H1 (cell line): Measurements from ENCODE around the gene SERPINA10. TPM values are rescaled to one million over a fixed set of nuclear protein-coding genes. Genes with fewer than 3 reads are reported as not detected.

Experiments
- CTCF ChIA-PET: fragments of 300-600 bp; sonication (Branson Sonifier 250); formaldehyde crosslinking; loops from one replicate; lab custom pipeline; 2021; ENCODE audit not compliant: partially characterized antibody; lab: Charles Lee
- POLR2A ChIA-PET: fragments of 300-600 bp; sonication (Branson Sonifier 250); formaldehyde crosslinking; loops from one replicate; lab custom pipeline; 2021; ENCODE audit warnings: inconsistent platforms; ENCODE audit not compliant: partially characterized antibody; lab: Charles Lee
- DNase-seq, 2 experiments: peaks; one replicate each; pipeline versions ENCODE4 v3.0.0 to v3.0.0-alpha.2; 2010 to 2022; ENCODE audit warnings: low spot score in 2 of 2, low read depth in 1 of 2, mixed read lengths in 1 of 2
- FAIRE-seq: peaks from 2 replicates; lab custom pipeline; 2011; peaks lifted over from hg19 to GRCh38; lab: Jason Lieb, UNC
- H2AFZ ChIP-seq: 2 replicates; pipeline ENCODE4 v1.8.1; 2012; ENCODE audit warnings: low read length, inconsistent platforms
- H2AK5ac ChIP-seq: 2 replicates; pipeline ENCODE4 v1.6.1; 2013; ENCODE audit warnings: low read depth, low read length
- H2BK120ac ChIP-seq: replicated peaks from 2 replicates; pipeline ENCODE3; 2013; ENCODE audit warnings: low read depth, low read length, inconsistent platforms
- H2BK12ac ChIP-seq: 2 replicates; pipeline ENCODE4 v1.6.1; 2013; ENCODE audit warnings: low read depth, low read length
- H2BK15ac ChIP-seq: 2 replicates; pipeline ENCODE4 v1.6.1; 2013; ENCODE audit warnings: low read length
- H2BK20ac ChIP-seq: 2 replicates; pipeline ENCODE4 v1.6.1; 2013; ENCODE audit warnings: low read length
- H2BK5ac ChIP-seq: 2 replicates; pipeline ENCODE4 v1.6.1; 2013; ENCODE audit warnings: low read depth, low read length
- H3K14ac ChIP-seq: 2 replicates; pipeline ENCODE4 v1.6.1; 2013; ENCODE audit warnings: inconsistent platforms; ENCODE audit not compliant: insufficient read length
- H3K18ac ChIP-seq: 2 replicates; pipeline ENCODE4 v1.6.1; 2013; ENCODE audit warnings: low read length; ENCODE audit errors: extremely low read depth
- H3K23ac ChIP-seq: 2 replicates; pipeline ENCODE4 v1.6.1; 2013; ENCODE audit warnings: inconsistent platforms; ENCODE audit not compliant: insufficient read length
- H3K23me2 ChIP-seq: 2 replicates; pipeline ENCODE4 v1.6.1; 2013; ENCODE audit warnings: low read depth, low read length
- H3K27ac ChIP-seq: 2 replicates; pipeline ENCODE4 v1.6.1; 2011; ENCODE audit warnings: low read depth, low read length, inconsistent platforms
- H3K27me3 ChIP-seq, 4 experiments: replicated peaks in 1 of 4; 1 replicate in 1 of 4; 2 replicates in 3 of 4; pipeline versions ENCODE4 v1.6.1 to v1.8.1; 2011 to 2013; ENCODE audit warnings: low read length in 3 of 4, mild to moderate bottlenecking in 3 of 4, inconsistent platforms in 2 of 4, mixed read lengths in 2 of 4, moderate library complexity in 1 of 4; ENCODE audit not compliant: control insufficient read depth in 3 of 4, insufficient read depth in 3 of 4; ENCODE audit errors: extremely low read depth in 1 of 4
- H3K36me3 ChIP-seq, 4 experiments: 2 replicates each; pipeline versions ENCODE4 v1.6.1 to v1.8.1; 2011 to 2013; ENCODE audit warnings: mild to moderate bottlenecking in 4 of 4, low read length in 3 of 4, moderate library complexity in 2 of 4, control low read depth in 1 of 4, inconsistent platforms in 1 of 4; ENCODE audit not compliant: insufficient read depth in 4 of 4, control insufficient read depth in 2 of 4
- H3K4ac ChIP-seq: replicated peaks from 2 replicates; pipeline ENCODE3; 2013; ENCODE audit warnings: low read length, low read depth, mixed read lengths, inconsistent platforms; ENCODE audit not compliant: insufficient read length
- H3K4me1 ChIP-seq, 4 experiments: replicated peaks in 1 of 4; 1 replicate in 1 of 4; 2 replicates in 3 of 4; pipeline versions ENCODE4 v1.6.1 to v1.8.1; 2011 to 2013; ENCODE audit warnings: low read length in 3 of 4, inconsistent platforms in 2 of 4, mixed read lengths in 1 of 4; ENCODE audit not compliant: insufficient read depth in 4 of 4, control insufficient read depth in 3 of 4
- H3K4me2 ChIP-seq, 2 experiments: 2 replicates each; pipeline versions ENCODE4 v1.6.1 to v1.8.1; 2011 to 2013; ENCODE audit warnings: low read depth in 2 of 2, low read length in 2 of 2, control low read depth in 1 of 2, inconsistent platforms in 1 of 2, mild to moderate bottlenecking in 1 of 2; ENCODE audit not compliant: insufficient read depth in 1 of 2
- H3K4me3 ChIP-seq, 4 experiments: fragments of 200-600, 300-600 bp in 1 of 4; sonication (generic), shearing (Covaris generic), sonication (Bioruptor Twin) in 1 of 4; 2 replicates each; pipeline versions ENCODE4 v1.5.1 to v1.8.1; 2011 to 2016; ENCODE audit warnings: low read length in 4 of 4, low read depth in 3 of 4, control low read depth in 2 of 4, inconsistent platforms in 2 of 4, mild to moderate bottlenecking in 2 of 4, mixed read lengths in 1 of 4, moderate library complexity in 1 of 4; ENCODE audit not compliant: insufficient read depth in 2 of 4; ENCODE audit errors: extremely low read depth in 1 of 4
- H3K56ac ChIP-seq: replicated peaks from 2 replicates; pipeline ENCODE3; 2013; ENCODE audit warnings: low read depth, mild to moderate bottlenecking, mixed read lengths, low read length, inconsistent platforms; ENCODE audit not compliant: insufficient read length
- H3K79me1 ChIP-seq: 2 replicates; pipeline ENCODE4 v1.6.1; 2013; ENCODE audit warnings: low read depth, low read length, control low read depth
- H3K79me2 ChIP-seq, 2 experiments: 2 replicates each; pipeline versions ENCODE4 v1.6.1 to v1.8.1; 2012 to 2013; ENCODE audit warnings: low read length in 2 of 2, mild to moderate bottlenecking in 2 of 2, inconsistent platforms in 1 of 2; ENCODE audit not compliant: insufficient read depth in 2 of 2, control insufficient read depth in 1 of 2
- H3K9ac ChIP-seq, 4 experiments: replicated peaks in 1 of 4; 1 replicate in 1 of 4; 2 replicates in 3 of 4; pipeline versions ENCODE4 v1.6.1 to v1.8.1; 2011 to 2013; ENCODE audit warnings: low read depth in 3 of 4, low read length in 3 of 4, control low read depth in 2 of 4, mild to moderate bottlenecking in 2 of 4, moderate library complexity in 2 of 4, inconsistent platforms in 1 of 4; ENCODE audit errors: extremely low read depth in 1 of 4
- H3K9me3 ChIP-seq, 2 experiments: 2 replicates each; pipeline versions ENCODE4 v1.6.1 to v1.8.1; 2012 to 2013; ENCODE audit warnings: mild to moderate bottlenecking in 2 of 2, moderate library complexity in 2 of 2, control low read depth in 1 of 2, inconsistent platforms in 1 of 2, low read depth in 1 of 2, low read length in 1 of 2, mixed read lengths in 1 of 2; ENCODE audit not compliant: insufficient read depth in 2 of 2
- H4K20me1 ChIP-seq, 2 experiments: replicated peaks in 1 of 2; 2 replicates each; pipeline versions ENCODE3 to v1.8.1; 2011 to 2013; ENCODE audit warnings: inconsistent platforms in 2 of 2, low read length in 2 of 2, mild to moderate bottlenecking in 1 of 2; ENCODE audit not compliant: insufficient read depth in 2 of 2, control insufficient read depth in 1 of 2
- H4K5ac ChIP-seq: 2 replicates; pipeline ENCODE4 v1.6.1; 2013; ENCODE audit warnings: low read length, low read depth, mixed read lengths, inconsistent platforms; ENCODE audit not compliant: insufficient read length
- H4K8ac ChIP-seq: 2 replicates; pipeline ENCODE4 v1.8.0; 2013; ENCODE audit warnings: mild to moderate bottlenecking, moderate library complexity, low read length, inconsistent platforms; ENCODE audit not compliant: insufficient read depth; ENCODE audit errors: extremely low read depth
- H4K91ac ChIP-seq: replicated peaks from 2 replicates; pipeline ENCODE3; 2013; ENCODE audit warnings: low read length, mixed read lengths, inconsistent platforms; ENCODE audit not compliant: insufficient read length
- BCL11A ChIP-seq, 2 experiments: IDR thresholded peaks; one replicate each; pipeline ENCODE4 v1.6.1; 2011; ENCODE audit warnings: low read depth in 2 of 2, low read length in 2 of 2, mild to moderate bottlenecking in 2 of 2
- CBX8 ChIP-seq: fragments of 300-800, 300-1000 bp; sonication (generic); IDR thresholded peaks from 2 replicates; pipeline ENCODE4 v1.7.1; 2016; ENCODE audit warnings: low read depth, low read length, borderline replicate concordance
- GTF2F1 ChIP-seq: IDR thresholded peaks from 2 replicates; pipeline ENCODE4 v1.6.1; 2012; ENCODE audit warnings: low read depth, low read length, improper control_type of control experiment, borderline replicate concordance
- HDAC2 ChIP-seq, 2 experiments: fragments of 300-600 bp in 1 of 2; sonication (generic) in 1 of 2; IDR thresholded peaks; 2 replicates each; pipeline ENCODE4 v1.6.1; 2011 to 2012; ENCODE audit warnings: low read depth in 2 of 2, low read length in 2 of 2, mild to moderate bottlenecking in 2 of 2, moderate library complexity in 2 of 2, borderline replicate concordance in 1 of 2, inconsistent platforms in 1 of 2
- JUN ChIP-seq: IDR thresholded peaks from 2 replicates; pipeline ENCODE4 v1.6.1; 2011; ENCODE audit warnings: low read depth, mild to moderate bottlenecking, improper control_type of control experiment, low read length
- JUND ChIP-seq: IDR thresholded peaks from 2 replicates; pipeline ENCODE4 v1.6.1; 2011; ENCODE audit warnings: mild to moderate bottlenecking, improper control_type of control experiment, low read length
- POLR2AphosphoS5 ChIP-seq: IDR thresholded peaks from 2 replicates; pipeline ENCODE4 v1.6.1; 2011; ENCODE audit warnings: low read depth, low read length
- RNF2 ChIP-seq: fragments of 200-900, 300-1000 bp; sonication (generic); IDR thresholded peaks from 2 replicates; pipeline ENCODE4 v1.7.1; 2016; ENCODE audit warnings: borderline replicate concordance, low read depth, mild to moderate bottlenecking, antibody characterized with exemption, low read length; ENCODE audit not compliant: poor library complexity, severe bottlenecking; ENCODE audit errors: missing control alignments
- SP1 ChIP-seq: IDR thresholded peaks from 2 replicates; pipeline ENCODE4 v1.6.1; 2011; ENCODE audit warnings: low read depth, low read length
- SRF ChIP-seq: IDR thresholded peaks from 2 replicates; pipeline ENCODE4 v1.6.1; 2011; ENCODE audit warnings: mild to moderate bottlenecking, low read depth, low read length, moderate library complexity
- SUZ12 ChIP-seq: fragments of 200-600 bp; sonication (generic); IDR thresholded peaks from 2 replicates; pipeline ENCODE4 v1.6.1; 2012; ENCODE audit warnings: mild to moderate bottlenecking, inconsistent platforms, low read length, moderate library complexity, mixed read lengths
- TAF1 ChIP-seq: IDR thresholded peaks from 2 replicates; pipeline ENCODE4 v1.6.1; 2011; ENCODE audit warnings: mild to moderate bottlenecking, low read depth, low read length
- TAF7 ChIP-seq: optimal IDR thresholded peaks from 2 replicates; pipeline ENCODE3; 2011; ENCODE audit warnings: low read depth, mild to moderate bottlenecking, inconsistent platforms, low read length, moderate library complexity, borderline replicate concordance
- TCF12 ChIP-seq: IDR thresholded peaks from 2 replicates; pipeline ENCODE4 v1.6.1; 2011; ENCODE audit warnings: low read depth, mild to moderate bottlenecking, low read length
- WGBS, 2 experiments: shearing (Covaris generic) in 1 of 2; methylation state at CpG; one replicate each; pipeline versions ENCODE4 v1.1.6 to v1.1.7; 2013 to 2015; ENCODE audit warnings: low lambda C conversion rate in 2 of 2, mixed read lengths in 2 of 2, inconsistent platforms in 1 of 2, low coverage in 1 of 2, missing lambda C conversion rate in 1 of 2; ENCODE audit not compliant: insufficient replicate concordance in 2 of 2, insufficient coverage in 1 of 2, insufficient read length in 1 of 2; ENCODE audit errors: extremely low coverage in 1 of 2, missing lambda C conversion rate in 1 of 2; 5-methylcytosine and 5-hydroxymethylcytosine counted together
- polyA plus RNA-seq, 7 experiments: library from polyadenylated mRNA; depleted of rRNA in 3 of 7; stranded (reverse) in 5 of 7; unstranded in 2 of 7; fragments of >200 nt in 5 of 7; fragments of 200-250 nt in 2 of 7; gene quantifications; 1 replicate in 5 of 7; 2 replicates in 1 of 7; 4 replicates in 1 of 7; pipeline versions ENCODE4 v1.2.1 to v1.2.3, GENCODE V29; 2011 to 2013; ENCODE audit warnings: missing spikeins in 2 of 7, mixed read lengths in 2 of 7
- total RNA-seq: library from RNA; stranded (reverse); fragmentation: NEBNext Ultra II Directional; extraction: Animal tissue kit (Norgen Biotek cat#: 25700); gene quantifications from 2 replicates; pipeline ENCODE4 v1.2.1, GENCODE V29; 2021

The SERPINA10 gene
- total and polyA plus RNA-seq, 2 of the 8 experiments (the other 6 are each of a cell fraction or from before 2014, with no cell fraction given), result not detected

DNA sequence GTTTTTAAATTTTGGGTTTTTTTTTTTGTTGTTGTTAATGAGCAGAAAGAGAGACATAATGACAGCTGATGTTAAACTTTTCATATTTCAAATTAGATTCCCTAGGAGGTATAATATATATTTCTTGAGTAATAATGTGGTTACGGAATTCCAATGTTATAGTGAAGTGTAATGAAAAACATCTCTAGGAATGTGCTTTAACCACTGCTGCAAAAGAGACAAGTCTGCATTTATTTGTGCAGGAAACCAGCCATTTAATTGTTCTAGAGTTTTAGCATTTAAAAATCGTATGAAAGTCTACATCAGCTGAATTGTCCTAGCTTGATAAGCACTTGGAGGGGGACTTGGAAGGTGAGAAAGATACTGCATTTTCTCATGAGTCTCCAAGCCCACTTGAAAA is 14.3 kb downstream of the SERPINA10 start:
- H3K4me2 ChIP-seq, result no peak overlapping the region
- no peak overlapping the region for H2BK20ac ChIP-seq
- no peak overlapping the region for H2BK12ac ChIP-seq
- no peak overlapping the region for H4K8ac ChIP-seq
- no peak overlapping the region for H2BK120ac ChIP-seq
- H2AFZ ChIP-seq, result no peak overlapping the region
- H3K23me2 ChIP-seq, result no peaks in the 10 kb centered on the region
- no peaks in the 10 kb centered on the region for H3K27me3 ChIP-seq
- H3K9ac ChIP-seq, result no peak overlapping the region
- H3K4ac ChIP-seq, result no peak overlapping the region
- no peak overlapping the region for H3K56ac ChIP-seq
- WGBS, 2 experiments, result 81% methylated on average over 2 of the region's 2 CpGs; no CpG with 5 or more reads in 1 of the 2 experiments
- H3K18ac ChIP-seq, result no peak overlapping the region
- H3K79me1 ChIP-seq, result no peaks in the 10 kb centered on the region
- no peak overlapping the region for H3K14ac ChIP-seq
- no peak overlapping the region for H4K5ac ChIP-seq
- FAIRE-seq (no peak), DNase-seq (no peak)
- H2AK5ac ChIP-seq, result no peak overlapping the region
- H3K23ac ChIP-seq, result no peak overlapping the region
- no peak overlapping the region for H2BK5ac ChIP-seq
- ChIA-PET POLR2A (no interaction called here), CTCF (interaction anchor here (0.8 to 1.2 kb wide), 2 partner anchors 10 to 56 kb away, joined by 3 read pairs; no protein-coding TSS in a partner anchor)
- H3K79me2 ChIP-seq, result no peaks in the 10 kb centered on the region
- H3K4me1 ChIP-seq, result no peaks in the 10 kb centered on the region
- no peaks in the 10 kb centered on the region for H3K9me3 ChIP-seq
- H2BK15ac ChIP-seq, result no peak overlapping the region
- H3K4me3 ChIP-seq, result no peak overlapping the region
- H4K91ac ChIP-seq, result no peak overlapping the region
- no peak overlapping the region for H3K27ac ChIP-seq
- H4K20me1 ChIP-seq, result no peaks in the 10 kb centered on the region
- no peaks in the 10 kb centered on the region; a peak in 1 of 8 replicates for H3K36me3 ChIP-seq
- no peak for TF ChIP-seq RNF2
- TF ChIP-seq TAF1, result no peak
- TF ChIP-seq TCF12, result no peak
- TF ChIP-seq CBX8, result no peak
- TF ChIP-seq JUN, result no peak
- no peak for TF ChIP-seq JUND
- TF ChIP-seq TAF7, result no peak
- TF ChIP-seq SRF, result no peak
- no peak for TF ChIP-seq GTF2F1
- no peak for TF ChIP-seq SUZ12
- TF ChIP-seq SP1, result no peak
- TF ChIP-seq HDAC2 (IDR thresholded peaks at IDR 0.05; ENCODE audit: borderline replicate concordance in 1 of 2, low read depth in 2 of 2, low read length in 2 of 2), result no peak
- TF ChIP-seq POLR2AphosphoS5, result no peak
- TF ChIP-seq BCL11A (IDR thresholded peaks at IDR 0.05; ENCODE audit: low read depth in 2 of 2, low read length in 2 of 2), result no peak
